Measurements from ENCODE around the gene OOSP4B.
"Not testable (repeated sequence)": the region's sequence is repeated elsewhere in the genome, so short reads cannot be mapped to it uniquely, and the experiment has no call there.

OOSP4B gene

GRCh38 chr11:60059052-60059451, 42.1 kb downstream of the OOSP4B start:
- in situ Hi-C loops (cut with MboI; ENCODE audit: low sequenced_read_pairs): no loop called here

GRCh38 chr11:60059521-60060240, 42.7 kb downstream of the OOSP4B start:
- in situ Hi-C loops (cut with MboI; ENCODE audit: low sequenced_read_pairs): no loop called here

- in situ Hi-C loops (cut with MboI; ENCODE audit: low sequenced_read_pairs): no loop called here
These were observed 47.1 kb downstream of the OOSP4B start for GRCh38 chr11:60064111-60064510.

- in situ Hi-C loops (cut with MboI; ENCODE audit: low sequenced_read_pairs): no loop called here
These were observed 48.8 kb downstream of the OOSP4B start for GRCh38 chr11:60065801-60066200.

- in situ Hi-C loops (cut with MboI; ENCODE audit: low sequenced_read_pairs): no loop called here
These were observed 52.5 kb downstream of the OOSP4B start for GRCh38 chr11:60069450-60069849.

- in situ Hi-C loops (cut with MboI; ENCODE audit: low sequenced_read_pairs): not testable (repeated sequence)
These were observed 54.7 kb downstream of the OOSP4B start for GRCh38 chr11:60071644-60072043.

GRCh38 chr11:60077216-60077817, 60.3 kb downstream of the OOSP4B start:
- in situ Hi-C loops (cut with MboI; ENCODE audit: low sequenced_read_pairs): no loop called here

GRCh38 chr11:60077981-60078380, 61.0 kb downstream of the OOSP4B start:
- in situ Hi-C loops (cut with MboI; ENCODE audit: low sequenced_read_pairs): no loop called here

GRCh38 chr11:60078745-60079144, 61.8 kb downstream of the OOSP4B start:
- in situ Hi-C loops (cut with MboI; ENCODE audit: low sequenced_read_pairs): no loop called here

GRCh38 chr11:60080535-60080934, 63.6 kb downstream of the OOSP4B start:
- in situ Hi-C loops (cut with MboI; ENCODE audit: low sequenced_read_pairs): no loop called here
